Tibial artery (tissue), 4 donors: ENCODE data around the gene RUVBL2.
A peak's percentile ranks its signal among the peaks of the same experiment; 100 is the strongest.

ENCODE experiments used
- DNase-seq, 2 donors: peaks; one replicate each; pipeline ENCODE4 v3.0.0-alpha.2; 2019
- H3K27ac ChIP-seq, 2 donors: fragments of 200-600 bp; sonication (generic) in 1 of 2; 1 replicate in 1 of 2; 2 replicates in 1 of 2; pipeline ENCODE4 v1.5.1; 2018 to 2019; ENCODE audit warnings: mild to moderate bottlenecking in 1 of 2
- H3K27me3 ChIP-seq, 2 donors: fragments of 200-600 bp; sonication (generic) in 1 of 2; one replicate each; pipeline versions ENCODE4 v1.5.1 to v1.6.0; 2016 to 2019
- H3K36me3 ChIP-seq, 3 donors: fragments of 200-600 bp; sonication (generic) in 2 of 3; one replicate each; pipeline ENCODE4 v1.5.1; 2016 to 2019; ENCODE audit warnings: mild to moderate bottlenecking in 2 of 3
- H3K4me1 ChIP-seq, 4 donors: fragments of 200-600 bp; sonication (generic) in 2 of 4; 1 replicate in 3 of 4; 2 replicates in 1 of 4; pipeline ENCODE4 v1.5.1; 2016 to 2019
- H3K4me3 ChIP-seq, 2 donors: fragments of 200-600 bp; sonication (generic) in 1 of 2; 1 replicate in 1 of 2; 2 replicates in 1 of 2; pipeline ENCODE4 v1.5.1; 2018 to 2019; ENCODE audit warnings: mild to moderate bottlenecking in 2 of 2
- H3K9me3 ChIP-seq, 3 donors: fragments of 200-600 bp; sonication (generic) in 1 of 3; one replicate each; pipeline ENCODE4 v1.5.1; 2016 to 2019
- intact Hi-C: fragments of 100-400 bp; cut with DNase I; formaldehyde crosslinking; loops from one replicate; pipeline ENCODE4 v1.15.0; 2023; ENCODE audit warnings: low total_unique reads
- TF ChIP-seq, protein P1 (sequence below), 2 experiments: fragments of 200-600 bp in 1 of 2; fragments of 450-650 bp in 1 of 2; IDR thresholded peaks; one replicate each; pipeline ENCODE4 v1.5.1; 2017 to 2019; ENCODE audit warnings: antibody characterized with exemption in 2 of 2, mild to moderate bottlenecking in 1 of 2, moderate library complexity in 1 of 2

RUVBL2 gene

DNA sequence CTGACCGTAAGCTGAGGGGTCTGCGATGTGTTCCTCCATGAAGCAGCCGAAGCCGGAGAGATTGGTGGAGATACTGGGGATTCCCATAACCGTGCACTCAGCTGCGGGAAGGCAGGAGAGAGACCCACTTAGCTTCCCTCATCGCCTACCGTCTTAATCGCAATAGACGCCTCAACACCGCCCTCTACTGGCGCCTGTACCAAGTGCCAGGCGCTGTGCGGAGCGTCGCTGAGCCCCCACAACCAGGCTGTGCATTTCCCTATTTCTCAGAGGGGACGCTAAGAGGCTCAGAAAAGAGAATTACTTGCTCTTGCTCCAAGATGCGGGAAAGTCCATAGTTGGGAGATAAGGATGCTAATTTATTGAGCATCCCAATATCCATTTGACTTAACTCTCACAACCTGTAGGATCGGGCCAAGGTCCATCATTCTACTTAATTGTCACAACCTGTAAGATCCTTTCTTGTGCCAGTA lies 22.7 kb upstream of the RUVBL2 start:
- Histone ChIP-seq H3K4me1 (peaks cover 0 to 37% (median 28%) of the 10 kb centered on the region in 4 donors), H3K4me3 (no peak overlapping the region), H3K9me3 (no peaks in the 10 kb centered on the region), H3K27ac (peak overlapping the region in 1 of 2 donors; percentile 29), H3K27me3 (no peaks in the 10 kb centered on the region), H3K36me3 (peaks cover 62 to 91% (median 67%) of the 10 kb centered on the region in 3 donors)
- TF ChIP-seq, protein P1, sequence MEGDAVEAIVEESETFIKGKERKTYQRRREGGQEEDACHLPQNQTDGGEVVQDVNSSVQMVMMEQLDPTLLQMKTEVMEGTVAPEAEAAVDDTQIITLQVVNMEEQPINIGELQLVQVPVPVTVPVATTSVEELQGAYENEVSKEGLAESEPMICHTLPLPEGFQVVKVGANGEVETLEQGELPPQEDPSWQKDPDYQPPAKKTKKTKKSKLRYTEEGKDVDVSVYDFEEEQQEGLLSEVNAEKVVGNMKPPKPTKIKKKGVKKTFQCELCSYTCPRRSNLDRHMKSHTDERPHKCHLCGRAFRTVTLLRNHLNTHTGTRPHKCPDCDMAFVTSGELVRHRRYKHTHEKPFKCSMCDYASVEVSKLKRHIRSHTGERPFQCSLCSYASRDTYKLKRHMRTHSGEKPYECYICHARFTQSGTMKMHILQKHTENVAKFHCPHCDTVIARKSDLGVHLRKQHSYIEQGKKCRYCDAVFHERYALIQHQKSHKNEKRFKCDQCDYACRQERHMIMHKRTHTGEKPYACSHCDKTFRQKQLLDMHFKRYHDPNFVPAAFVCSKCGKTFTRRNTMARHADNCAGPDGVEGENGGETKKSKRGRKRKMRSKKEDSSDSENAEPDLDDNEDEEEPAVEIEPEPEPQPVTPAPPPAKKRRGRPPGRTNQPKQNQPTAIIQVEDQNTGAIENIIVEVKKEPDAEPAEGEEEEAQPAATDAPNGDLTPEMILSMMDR (IDR thresholded peaks at IDR 0.05), result peak; percentile 89 to 91
- peak; percentile 70 to 85 for DNase-seq
- intact Hi-C loops, result loop anchor here (5.0 kb wide), 1 partner anchor 174 kb away; no protein-coding TSS in a partner anchor

DNA sequence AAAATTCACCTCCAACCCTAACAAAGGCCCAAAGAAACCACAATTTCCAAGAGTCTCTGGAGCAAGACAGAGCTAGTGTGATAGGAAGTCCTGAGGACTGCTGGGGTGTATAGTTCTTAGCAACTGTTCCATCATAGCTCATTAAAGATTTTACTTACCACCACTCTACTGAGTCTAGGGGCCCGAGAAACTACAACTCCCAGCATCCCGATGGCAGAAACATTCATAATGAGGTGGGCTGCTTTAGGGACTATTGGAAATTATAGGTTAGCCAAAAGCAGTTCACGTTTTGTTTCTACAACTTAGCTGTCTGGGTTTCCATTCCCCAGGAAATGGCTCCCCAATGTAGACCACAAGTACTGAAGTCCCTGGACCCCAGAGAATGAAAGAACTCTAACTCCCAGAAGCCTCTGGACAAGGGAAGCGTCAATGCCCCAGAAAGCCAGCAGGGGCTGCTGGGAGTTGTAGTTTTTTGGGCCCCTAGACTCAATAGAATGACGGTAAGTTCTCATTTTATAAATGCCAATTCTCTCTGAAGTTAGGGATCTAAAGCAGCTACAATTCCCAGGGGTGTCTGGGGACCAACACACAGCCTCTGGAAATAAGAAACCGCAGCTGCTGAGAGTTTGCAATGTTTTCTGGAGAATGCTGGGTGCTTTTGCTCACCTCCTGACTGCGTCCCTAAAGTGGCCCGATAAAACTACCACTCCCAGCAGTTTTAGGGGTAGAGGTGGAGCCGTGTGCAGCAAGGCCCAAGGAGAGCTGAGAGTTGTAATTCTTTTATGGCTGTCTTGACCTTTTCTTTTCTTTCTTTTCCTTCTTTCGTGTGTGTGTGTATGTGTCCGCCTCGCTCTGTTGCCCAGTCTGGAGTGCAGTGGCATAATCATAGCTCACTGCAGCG lies 17.5 kb upstream of the RUVBL2 start:
- H3K27ac ChIP-seq, result peak overlapping the region in 1 of 2 donors; percentile 80
- DNase-seq, result no peak

DNA sequence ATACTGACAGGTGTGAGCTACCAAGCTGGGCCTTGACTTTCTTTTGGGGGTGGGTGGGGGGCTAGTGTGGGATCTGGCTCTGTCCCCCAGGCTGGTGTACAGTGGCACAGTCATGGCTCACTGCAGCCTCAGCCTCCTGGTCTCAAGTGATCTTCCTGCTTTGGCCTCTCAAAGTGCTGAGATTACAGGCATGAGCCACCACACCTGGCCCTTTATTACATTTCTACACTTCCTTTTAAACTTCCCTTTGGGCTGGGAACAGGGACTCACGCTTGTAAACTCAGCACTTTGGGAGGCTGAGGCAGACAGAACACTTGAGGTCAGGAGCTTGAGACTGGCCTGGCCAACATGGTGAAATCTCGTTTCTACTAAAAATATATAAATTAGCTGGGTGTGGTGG lies 16.6 kb upstream of the RUVBL2 start:
- Histone ChIP-seq H3K4me3 (no peak overlapping the region), H3K27ac (peak overlapping the region; percentile 78 to 80), H3K36me3 (peaks cover 41 to 76% (median 46%) of the 10 kb centered on the region in 3 donors), H3K27me3 (no peaks in the 10 kb centered on the region), H3K4me1 (peaks cover 4 to 27% (median 12%) of the 10 kb centered on the region in 4 donors), H3K9me3 (no peaks in the 10 kb centered on the region)
- intact Hi-C loops, result no loop called here
- DNase-seq, result no peak
- TF ChIP-seq, protein P1 (IDR thresholded peaks at IDR 0.05), result no peak

More for the DNA sequence above, 17.5 kb upstream of the RUVBL2 start:
- Histone ChIP-seq H3K9me3 (no peaks in the 10 kb centered on the region), H3K36me3 (peaks cover 33 to 73% (median 37%) of the 10 kb centered on the region in 3 donors), H3K27me3 (no peaks in the 10 kb centered on the region), H3K4me3 (no peak overlapping the region), H3K4me1 (peaks cover 4 to 27% (median 12%) of the 10 kb centered on the region in 4 donors)
- TF ChIP-seq, protein P1 (IDR thresholded peaks at IDR 0.05), result no peak
- intact Hi-C loops, result no loop called here

DNA sequence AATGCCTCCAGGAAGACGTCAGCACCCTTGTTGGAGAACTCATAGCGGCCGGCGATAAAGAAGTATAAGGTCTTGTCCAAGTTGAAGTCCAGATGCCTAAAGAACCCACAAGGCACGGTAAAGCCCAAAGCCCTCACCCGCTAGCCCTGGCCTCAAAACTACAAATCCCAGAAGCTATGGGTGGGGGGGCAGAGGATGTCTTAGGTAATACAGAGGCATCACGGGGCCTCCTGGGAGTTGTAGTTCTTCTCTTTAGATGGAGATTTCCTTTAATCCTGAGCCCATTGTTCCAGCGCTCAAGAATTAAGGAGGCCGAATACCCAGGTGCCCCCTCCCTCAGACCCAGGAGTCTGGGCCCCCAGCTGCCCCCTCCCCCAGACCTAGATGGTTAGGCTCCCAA lies 11.4 kb upstream of the RUVBL2 start:
- intact Hi-C loops, result no loop called here
- no peak for DNase-seq
- no peaks in the 10 kb centered on the region for H3K27me3 ChIP-seq

DNA sequence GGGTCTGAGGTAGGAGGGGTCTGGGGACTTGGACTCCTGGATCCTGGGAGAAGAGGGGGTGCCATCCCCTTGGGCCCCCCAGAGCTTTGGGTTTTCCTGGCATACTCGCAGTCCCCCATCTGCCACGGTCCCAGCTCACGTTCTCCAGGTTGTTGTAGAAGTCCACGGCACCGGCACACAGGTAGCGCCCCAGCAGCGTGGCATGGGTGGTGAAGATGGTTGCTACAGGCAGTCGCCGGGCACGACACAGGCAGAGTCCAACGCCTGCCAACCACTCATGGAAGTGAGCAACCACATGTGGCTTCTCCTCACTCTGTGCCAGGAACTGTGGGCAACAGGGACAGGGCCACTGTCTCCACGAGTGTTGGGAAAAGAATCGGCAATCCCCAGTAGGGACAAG lies 8.0 kb upstream of the RUVBL2 start:
- no peaks in the 10 kb centered on the region for H3K27me3 ChIP-seq
- H3K4me1 ChIP-seq, result peaks cover 0 to 13% (median 10%) of the 10 kb centered on the region in 4 donors
- H3K9me3 ChIP-seq, result no peaks in the 10 kb centered on the region
- H3K4me3 ChIP-seq, result no peak overlapping the region
- no peak for DNase-seq
- peaks cover 62 to 91% (median 73%) of the 10 kb centered on the region in 3 donors for H3K36me3 ChIP-seq
- intact Hi-C loops, result no loop called here
- TF ChIP-seq, protein P1 (IDR thresholded peaks at IDR 0.05), result no peak
- no peak overlapping the region for H3K27ac ChIP-seq

More for the DNA sequence above, 11.4 kb upstream of the RUVBL2 start:
- TF ChIP-seq, protein P1 (IDR thresholded peaks at IDR 0.05), result no peak
- Histone ChIP-seq H3K27ac (no peak overlapping the region), H3K36me3 (peaks cover 55 to 76% (median 61%) of the 10 kb centered on the region in 3 donors), H3K4me1 (peaks cover 4 to 25% (median 12%) of the 10 kb centered on the region in 4 donors), H3K4me3 (no peak overlapping the region), H3K9me3 (no peaks in the 10 kb centered on the region)
